NB4 (cell line): Measurements from ENCODE around the gene CTDSP1.

Experiments
- MYC ChIP-seq: IDR thresholded peaks from 2 replicates; pipeline ENCODE4 v1.6.1; 2011; ENCODE audit warnings: low read depth, low read length
- POLR2A ChIP-seq: IDR thresholded peaks from 2 replicates; pipeline ENCODE4 v1.6.1; 2011; ENCODE audit warnings: mild to moderate bottlenecking; ENCODE audit not compliant: insufficient read length; ENCODE audit errors: extremely low read depth
- TF ChIP-seq, protein P1 (sequence below): IDR thresholded peaks from one replicate; pipeline ENCODE4 v1.5.1; 2012; ENCODE audit warnings: low read depth, low read length

DNA sequence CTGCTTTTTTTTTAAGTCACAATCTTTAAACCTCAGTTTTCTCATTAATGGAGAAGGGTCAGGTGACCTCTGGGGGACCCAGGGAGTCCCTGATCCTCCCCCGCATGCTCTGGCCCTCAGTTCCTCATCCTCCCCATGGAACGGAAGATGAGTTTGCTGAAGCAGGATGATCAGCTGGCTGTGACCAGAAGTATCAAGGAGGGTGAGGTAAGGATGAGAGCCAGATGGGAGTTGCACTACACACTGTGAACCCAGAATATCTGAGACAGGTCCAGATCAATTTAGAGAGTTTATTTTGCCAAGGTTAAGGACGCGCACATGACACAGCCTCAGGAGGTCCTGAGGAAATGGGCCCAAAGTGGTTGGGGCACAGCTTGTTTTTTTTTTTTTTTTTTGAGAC lies 39.2 kb upstream of the CTDSP1 start:
- TF ChIP-seq, protein P1, sequence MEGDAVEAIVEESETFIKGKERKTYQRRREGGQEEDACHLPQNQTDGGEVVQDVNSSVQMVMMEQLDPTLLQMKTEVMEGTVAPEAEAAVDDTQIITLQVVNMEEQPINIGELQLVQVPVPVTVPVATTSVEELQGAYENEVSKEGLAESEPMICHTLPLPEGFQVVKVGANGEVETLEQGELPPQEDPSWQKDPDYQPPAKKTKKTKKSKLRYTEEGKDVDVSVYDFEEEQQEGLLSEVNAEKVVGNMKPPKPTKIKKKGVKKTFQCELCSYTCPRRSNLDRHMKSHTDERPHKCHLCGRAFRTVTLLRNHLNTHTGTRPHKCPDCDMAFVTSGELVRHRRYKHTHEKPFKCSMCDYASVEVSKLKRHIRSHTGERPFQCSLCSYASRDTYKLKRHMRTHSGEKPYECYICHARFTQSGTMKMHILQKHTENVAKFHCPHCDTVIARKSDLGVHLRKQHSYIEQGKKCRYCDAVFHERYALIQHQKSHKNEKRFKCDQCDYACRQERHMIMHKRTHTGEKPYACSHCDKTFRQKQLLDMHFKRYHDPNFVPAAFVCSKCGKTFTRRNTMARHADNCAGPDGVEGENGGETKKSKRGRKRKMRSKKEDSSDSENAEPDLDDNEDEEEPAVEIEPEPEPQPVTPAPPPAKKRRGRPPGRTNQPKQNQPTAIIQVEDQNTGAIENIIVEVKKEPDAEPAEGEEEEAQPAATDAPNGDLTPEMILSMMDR: no peak
- TF ChIP-seq POLR2A (no peak), MYC (no peak)
